GM19043 (cell line): ENCODE data around the gene RAN.
"Not testable (repeated sequence)": the region's sequence is repeated elsewhere in the genome, so short reads cannot be mapped to it uniquely, and the experiment has no call there.

Experiments used
- ATAC-seq: cut with Tn5 transposase; IDR thresholded peaks from one replicate; pipeline ENCODE4 v1.9.1; 2021; ENCODE audit warnings: low read depth; ENCODE audit not compliant: unreplicated experiment

The RAN gene

GRCh38 chr12:130877333-130877732, 5.5 kb downstream of the RAN start:
- ATAC-seq: no peak

- ATAC-seq: no peak
Measured at GRCh38 chr12:130878193-130879185, 6.6 kb downstream of the RAN start.

- peak; percentile 88 for ATAC-seq
Measured at GRCh38 chr12:130879212-130879686, 7.4 kb downstream of the RAN start.

- ATAC-seq: no peak
Measured at GRCh38 chr12:130879781-130880389, 8.0 kb downstream of the RAN start.

GRCh38 chr12:130880411-130880885, 8.6 kb downstream of the RAN start:
- ATAC-seq: peak; percentile 50

DNA sequence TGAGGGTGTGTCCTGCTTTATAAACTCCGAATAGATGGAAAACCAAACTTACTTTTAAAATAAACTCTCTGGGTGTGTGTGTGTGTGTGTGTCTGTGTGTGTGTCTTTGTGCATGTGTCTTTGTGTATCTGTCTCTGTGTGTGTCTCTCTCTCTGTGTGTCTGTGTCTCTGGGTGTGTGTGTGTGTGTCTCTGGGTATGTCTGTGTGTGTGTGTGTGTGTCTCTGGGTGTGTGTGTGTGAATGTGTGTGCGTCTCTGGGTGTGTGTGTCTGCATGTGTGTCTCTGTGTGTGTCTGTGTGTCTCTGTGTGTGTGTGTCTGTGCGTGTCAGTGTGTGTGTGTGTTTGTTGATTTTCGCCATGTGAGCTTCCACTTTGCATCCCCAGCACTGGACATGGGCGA, 9.2 kb downstream of the RAN start:
- no peak for ATAC-seq

- ATAC-seq: no peak
Measured at GRCh38 chr12:130881548-130881947, 9.7 kb downstream of the RAN start.

DNA sequence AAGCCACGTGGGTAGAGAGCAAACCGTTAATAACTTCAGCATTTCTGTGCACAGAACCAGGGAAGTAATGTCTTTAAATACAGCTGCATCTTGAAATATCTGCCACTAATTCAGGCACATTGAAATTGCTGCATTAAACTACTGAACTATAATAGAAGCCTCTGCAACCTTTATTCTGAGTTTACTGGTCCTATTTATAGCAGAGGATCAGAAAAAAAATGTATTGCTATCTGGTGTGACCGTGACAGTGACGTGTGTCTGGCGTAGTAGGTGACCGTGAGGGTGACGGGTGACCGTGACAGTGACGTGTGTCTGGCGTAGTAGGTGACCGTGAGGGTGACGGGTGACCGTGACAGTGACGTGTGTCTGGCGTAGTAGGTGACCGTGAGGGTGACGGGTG, 15.3 kb downstream of the RAN start:
- not testable (repeated sequence) for ATAC-seq

GRCh38 chr12:130904064-130904463, 32.2 kb downstream of the RAN start:
- no peak for ATAC-seq

DNA sequence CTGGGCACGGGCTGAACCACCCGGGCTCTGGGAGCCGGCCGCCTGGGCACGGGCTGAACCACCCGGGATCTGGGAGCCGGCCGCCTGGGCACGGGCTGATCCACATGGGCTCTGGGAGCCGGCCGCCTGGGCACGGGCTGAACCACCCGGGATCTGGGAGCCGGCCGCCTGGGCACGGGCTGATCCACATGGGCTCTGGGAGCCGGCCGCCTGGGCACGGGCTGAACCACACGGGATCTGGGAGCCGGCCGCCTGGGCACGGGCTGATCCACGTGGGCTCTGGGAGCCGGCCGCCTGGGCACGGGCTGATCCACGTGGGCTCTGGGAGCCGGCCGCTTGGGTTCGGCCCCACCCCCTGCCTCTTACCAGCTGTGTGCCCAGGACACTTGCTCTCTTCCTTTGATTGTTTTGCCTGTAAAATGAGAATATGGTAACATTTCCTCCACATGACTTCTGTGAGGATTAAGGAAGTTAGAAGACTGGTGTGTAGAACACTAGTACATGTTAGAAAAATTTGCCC, 33.1 kb downstream of the RAN start:
- not testable (repeated sequence) for ATAC-seq

- no peak for ATAC-seq
Measured at GRCh38 chr12:130909111-130909510, 37.2 kb downstream of the RAN start.

DNA sequence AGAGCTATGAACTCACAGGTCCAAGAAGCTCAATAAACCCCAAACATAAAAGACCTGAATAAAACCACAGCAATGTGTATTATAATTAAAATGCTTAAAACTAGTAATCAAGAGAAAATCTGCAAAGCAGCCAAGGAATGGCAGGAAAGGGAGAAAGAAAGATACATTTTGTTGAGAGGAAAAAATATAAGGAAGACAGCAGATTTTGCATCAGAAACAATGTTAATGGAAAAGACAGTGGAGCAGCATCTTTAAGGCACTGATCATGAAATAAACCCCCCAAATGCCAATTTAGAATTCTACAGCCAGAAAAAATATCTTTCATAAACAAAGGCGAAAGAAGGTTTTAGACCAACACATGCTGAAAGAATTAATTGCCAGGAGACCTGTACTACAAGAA, 39.3 kb downstream of the RAN start:
- no peak for ATAC-seq

- no peak for ATAC-seq
Measured at GRCh38 chr12:130911933-130912332, 40.1 kb downstream of the RAN start.

- no peak for ATAC-seq
Measured at GRCh38 chr12:130916241-130916911, 44.5 kb downstream of the RAN start.

DNA sequence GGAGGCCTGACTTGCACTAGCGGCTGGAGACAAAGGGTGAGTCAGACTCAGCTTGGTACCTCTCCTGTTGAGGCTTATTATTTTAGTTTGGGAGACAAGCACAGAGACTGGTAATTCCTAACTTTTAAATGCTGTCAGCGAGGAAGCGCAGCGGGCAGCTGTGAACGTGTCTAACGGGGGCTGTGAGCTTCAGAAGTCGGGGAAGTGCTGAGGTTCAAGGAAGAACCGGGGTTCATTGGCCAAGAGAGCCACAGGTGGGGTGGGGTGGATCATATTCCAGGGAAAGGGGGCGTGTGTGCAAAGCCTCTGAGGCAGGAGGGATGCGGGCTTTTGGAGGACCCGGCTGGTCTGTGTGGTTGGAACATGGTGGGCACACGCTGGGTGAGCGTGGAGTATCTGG, 45.7 kb downstream of the RAN start:
- no peak for ATAC-seq

GRCh38 chr12:130919086-130919485, 47.2 kb downstream of the RAN start:
- ATAC-seq: no peak

DNA sequence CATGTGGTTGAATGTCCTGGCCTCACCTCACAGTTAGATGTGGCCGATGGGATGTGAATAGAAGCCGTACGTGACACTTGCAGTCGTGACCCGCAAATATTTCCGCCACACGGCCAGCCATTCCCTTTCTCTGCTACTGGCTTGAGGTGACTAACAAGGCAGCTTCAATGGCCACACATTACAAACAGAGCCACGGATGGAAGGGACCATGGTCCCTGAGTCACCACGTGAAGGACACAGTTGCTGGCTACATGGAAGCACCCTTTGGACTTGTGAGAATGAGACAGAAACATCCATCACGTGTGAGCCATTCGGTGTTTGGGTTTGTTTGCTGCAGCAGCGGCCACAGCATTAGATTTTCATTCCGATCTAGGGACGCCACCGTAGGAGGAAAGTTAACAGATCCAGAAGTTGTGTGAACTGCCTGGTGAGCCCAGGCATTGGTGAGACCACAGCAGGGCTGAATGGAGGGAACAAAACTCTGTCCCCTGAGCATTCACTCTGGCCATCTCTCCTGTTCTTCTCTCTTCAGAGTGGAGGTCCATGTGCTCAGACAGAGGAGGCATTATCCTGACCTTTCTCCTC, 48.3 kb downstream of the RAN start:
- no peak for ATAC-seq

DNA sequence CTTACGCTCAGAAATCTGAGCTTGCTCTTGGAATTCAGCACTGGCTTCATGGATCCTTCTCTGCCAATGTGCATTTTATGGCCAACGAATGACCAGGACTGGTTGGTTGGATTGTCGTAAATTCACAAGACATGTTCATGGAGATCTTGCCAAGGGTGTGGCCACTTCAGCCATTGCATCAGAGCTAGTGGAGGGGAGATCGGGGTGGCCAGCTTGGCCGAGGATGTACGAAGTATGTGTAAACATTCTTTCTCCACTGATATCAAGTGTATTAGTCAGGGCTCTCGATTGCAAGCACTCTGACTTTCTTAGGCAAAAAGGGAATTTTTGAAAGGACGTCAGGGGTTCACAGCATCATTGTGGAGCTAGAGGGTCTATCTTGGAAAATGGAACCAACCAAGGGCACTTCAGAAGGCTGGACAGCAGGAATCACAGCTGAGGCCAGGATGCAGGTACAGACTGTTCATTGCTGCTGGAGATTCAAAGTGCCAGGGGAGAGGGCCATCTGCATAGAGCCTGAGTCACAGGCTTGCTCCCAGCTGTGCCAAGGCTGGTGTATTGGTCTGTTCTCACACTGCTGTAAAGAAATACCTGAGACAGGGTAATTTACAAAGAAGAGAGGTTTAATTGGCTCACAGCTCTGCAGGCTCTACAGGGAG, 49.0 kb downstream of the RAN start:
- ATAC-seq: no peak

- ATAC-seq: no peak
Measured at GRCh38 chr12:130922511-130922953, 50.7 kb downstream of the RAN start.
